ENCODE results near the gene LRRC8C.

DNA sequence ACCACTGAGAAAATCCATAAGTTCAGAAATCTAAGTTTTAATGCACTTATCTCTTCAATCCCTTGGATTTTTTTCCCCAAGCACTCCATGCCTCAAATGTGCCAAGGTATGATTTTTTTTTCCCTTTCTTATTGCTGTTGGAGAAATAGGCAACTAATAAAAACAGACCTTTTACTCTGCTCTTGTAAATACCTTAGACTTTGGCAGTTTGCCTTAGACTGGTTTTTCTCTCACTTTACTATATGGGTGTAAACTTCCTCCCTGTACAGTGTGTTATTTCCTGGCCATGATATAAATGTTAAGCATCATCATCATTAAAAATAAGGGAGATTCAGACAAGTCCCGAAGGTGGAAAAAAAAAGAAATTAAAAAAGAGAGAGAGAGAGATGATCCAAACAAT, 65.7 kb downstream of the LRRC8C start:
- TF ChIP-seq, protein P1, sequence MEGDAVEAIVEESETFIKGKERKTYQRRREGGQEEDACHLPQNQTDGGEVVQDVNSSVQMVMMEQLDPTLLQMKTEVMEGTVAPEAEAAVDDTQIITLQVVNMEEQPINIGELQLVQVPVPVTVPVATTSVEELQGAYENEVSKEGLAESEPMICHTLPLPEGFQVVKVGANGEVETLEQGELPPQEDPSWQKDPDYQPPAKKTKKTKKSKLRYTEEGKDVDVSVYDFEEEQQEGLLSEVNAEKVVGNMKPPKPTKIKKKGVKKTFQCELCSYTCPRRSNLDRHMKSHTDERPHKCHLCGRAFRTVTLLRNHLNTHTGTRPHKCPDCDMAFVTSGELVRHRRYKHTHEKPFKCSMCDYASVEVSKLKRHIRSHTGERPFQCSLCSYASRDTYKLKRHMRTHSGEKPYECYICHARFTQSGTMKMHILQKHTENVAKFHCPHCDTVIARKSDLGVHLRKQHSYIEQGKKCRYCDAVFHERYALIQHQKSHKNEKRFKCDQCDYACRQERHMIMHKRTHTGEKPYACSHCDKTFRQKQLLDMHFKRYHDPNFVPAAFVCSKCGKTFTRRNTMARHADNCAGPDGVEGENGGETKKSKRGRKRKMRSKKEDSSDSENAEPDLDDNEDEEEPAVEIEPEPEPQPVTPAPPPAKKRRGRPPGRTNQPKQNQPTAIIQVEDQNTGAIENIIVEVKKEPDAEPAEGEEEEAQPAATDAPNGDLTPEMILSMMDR (IDR thresholded peaks at IDR 0.05; ENCODE audit: insufficient read depth, low read length, poor library complexity, severe bottlenecking) = no peak
- no peak for TF ChIP-seq EZH2phosphoT487 (conservative IDR thresholded peaks at IDR 0.05; ENCODE audit: low read length)
